CD8-positive, alpha-beta memory T cell (primary cell): ENCODE results near the gene SSX4B. TPM values are rescaled to one million over a fixed set of nuclear protein-coding genes. Genes with fewer than 3 reads are reported as not detected.
"Not testable (repeated sequence)": the region's sequence is repeated elsewhere in the genome, so short reads cannot be mapped to it uniquely, and the experiment has no call there.

Experiments used
- CTCF ChIA-PET: fragments of 350-600 bp; sonication (Branson Sonifier 250); formaldehyde crosslinking; loops from one replicate; lab custom pipeline; 2021; ENCODE audit warnings: antibody characterized with exemption; lab: Charles Lee
- POLR2A ChIA-PET: fragments of 350-600 bp; sonication (Branson Sonifier 250); formaldehyde crosslinking; loops from one replicate; lab custom pipeline; 2021; ENCODE audit warnings: antibody characterized with exemption; lab: Charles Lee
- DNase-seq, 5 donors: peaks; one replicate each; pipeline versions ENCODE4 v3.0.0 to v3.0.0-alpha.2; 2020 to 2022; ENCODE audit warnings: mixed read lengths in 1 of 5
- H3K27ac ChIP-seq: one replicate; pipeline ENCODE4 v1.7.0; 2013; ENCODE audit warnings: low read depth, mild to moderate bottlenecking, low read length, moderate library complexity
- H3K27me3 ChIP-seq: 2 replicates; pipeline ENCODE4 v1.7.0; 2013; ENCODE audit warnings: low read length, mild to moderate bottlenecking; ENCODE audit not compliant: insufficient read depth, poor library complexity, severe bottlenecking
- H3K36me3 ChIP-seq: 2 replicates; pipeline ENCODE4 v1.7.0; 2013; ENCODE audit warnings: mild to moderate bottlenecking, low read length, moderate library complexity; ENCODE audit not compliant: insufficient read depth
- H3K4me1 ChIP-seq: 2 replicates; pipeline ENCODE4 v1.7.0; 2013; ENCODE audit warnings: mild to moderate bottlenecking, low read length, moderate library complexity; ENCODE audit not compliant: insufficient read depth
- H3K4me3 ChIP-seq: 2 replicates; pipeline ENCODE4 v1.7.0; 2013; ENCODE audit warnings: mild to moderate bottlenecking, low read length
- H3K9me3 ChIP-seq: 2 replicates; pipeline ENCODE4 v1.7.0; 2013; ENCODE audit warnings: mild to moderate bottlenecking, low read length
- H3K27ac Mint-ChIP-seq, 8 donors: one replicate each; pipeline ENCODE4 v1.8.0; 2020 to 2021; ENCODE audit warnings: mixed read lengths in 8 of 8, mild to moderate bottlenecking in 6 of 8, inconsistent platforms in 3 of 8, moderate library complexity in 3 of 8
- H3K27me3 Mint-ChIP-seq, 2 donors: one replicate each; pipeline ENCODE4 v1.8.0; 2020 to 2021; ENCODE audit warnings: mixed read lengths in 2 of 2, mild to moderate bottlenecking in 1 of 2, moderate library complexity in 1 of 2
- H3K36me3 Mint-ChIP-seq, 3 donors: one replicate each; pipeline ENCODE4 v1.8.0; 2020 to 2021; ENCODE audit warnings: mixed read lengths in 3 of 3, inconsistent platforms in 1 of 3, mild to moderate bottlenecking in 1 of 3
- H3K4me1 Mint-ChIP-seq, 3 donors: one replicate each; pipeline ENCODE4 v1.8.0; 2020 to 2021; ENCODE audit warnings: mixed read lengths in 3 of 3, inconsistent platforms in 1 of 3, mild to moderate bottlenecking in 1 of 3
- H3K4me3 Mint-ChIP-seq, 7 donors: one replicate each; pipeline ENCODE4 v1.8.0; 2020 to 2021; ENCODE audit warnings: mixed read lengths in 7 of 7, mild to moderate bottlenecking in 6 of 7, moderate library complexity in 4 of 7, inconsistent platforms in 2 of 7
- H3K9me3 Mint-ChIP-seq, 5 donors: one replicate each; pipeline ENCODE4 v1.8.0; 2020 to 2022; ENCODE audit warnings: mixed read lengths in 5 of 5, mild to moderate bottlenecking in 3 of 5, moderate library complexity in 2 of 5, inconsistent platforms in 1 of 5
- polyA plus RNA-seq: library from polyadenylated mRNA; unstranded; fragments of 300-500 nt; fragmentation: Illumina TruSeq; gene quantifications from one replicate; pipeline ENCODE4 v1.2.3, GENCODE V29; 2021
- total RNA-seq, 2 experiments: library from RNA; stranded (reverse); gene quantifications; one replicate each; pipeline ENCODE4 v1.2.3, GENCODE V29; 2021

Gene SSX4B
- total and polyA plus RNA-seq, 3 experiments from 2014 or later, result not detected

- H3K4me1 ChIP-seq, H3K9me3 ChIP-seq, H3K36me3 ChIP-seq, DNase-seq, H3K4me1 Mint-ChIP-seq, H3K4me3 ChIP-seq, H3K27ac ChIP-seq, H3K27me3 ChIP-seq, H3K9me3 Mint-ChIP-seq, H3K4me3 Mint-ChIP-seq, H3K27me3 Mint-ChIP-seq, H3K36me3 Mint-ChIP-seq, H3K27ac Mint-ChIP-seq, POLR2A ChIA-PET, CTCF ChIA-PET: not testable (repeated sequence)
Measured at GRCh38 chrX:48370408-48370807, 41.4 kb downstream of the SSX4B start.

- H3K9me3 ChIP-seq, H3K36me3 ChIP-seq, H3K27me3 Mint-ChIP-seq, CTCF ChIA-PET, H3K36me3 Mint-ChIP-seq, H3K4me3 ChIP-seq, H3K4me3 Mint-ChIP-seq, H3K27me3 ChIP-seq, H3K9me3 Mint-ChIP-seq, H3K27ac ChIP-seq, H3K27ac Mint-ChIP-seq, DNase-seq, H3K4me1 Mint-ChIP-seq, H3K4me1 ChIP-seq, POLR2A ChIA-PET: not testable (repeated sequence)
Measured at GRCh38 chrX:48367717-48368408, 43.9 kb downstream of the SSX4B start.

- H3K4me1 ChIP-seq, H3K9me3 Mint-ChIP-seq, H3K36me3 Mint-ChIP-seq, POLR2A ChIA-PET, H3K9me3 ChIP-seq, H3K27ac Mint-ChIP-seq, CTCF ChIA-PET, H3K4me3 ChIP-seq, DNase-seq, H3K27ac ChIP-seq, H3K4me3 Mint-ChIP-seq, H3K36me3 ChIP-seq, H3K4me1 Mint-ChIP-seq, H3K27me3 ChIP-seq: not testable (repeated sequence)
- peaks cover 0 to 11% of the 10 kb centered on the region in 2 donors for H3K27me3 Mint-ChIP-seq
Measured at GRCh38 chrX:48359281-48359680, 52.5 kb downstream of the SSX4B start.

GRCh38 chrX:48357681-48358080 lies 54.1 kb downstream of the SSX4B start:
- ChIA-PET POLR2A (no interaction called here), CTCF (no interaction called here)
- H3K4me1 ChIP-seq, result no peaks in the 10 kb centered on the region
- no peak for DNase-seq
- peaks cover 0 to 10% of the 10 kb centered on the region in 2 donors for H3K27me3 Mint-ChIP-seq
- no peak overlapping the region for H3K4me3 Mint-ChIP-seq
- H3K27ac ChIP-seq, result no peak overlapping the region
- H3K27me3 ChIP-seq, result no peaks in the 10 kb centered on the region
- H3K36me3 Mint-ChIP-seq, result no peaks in the 10 kb centered on the region
- no peak overlapping the region for H3K27ac Mint-ChIP-seq
- H3K4me3 ChIP-seq, result no peak overlapping the region
- no peaks in the 10 kb centered on the region for H3K9me3 Mint-ChIP-seq
- H3K36me3 ChIP-seq, result no peaks in the 10 kb centered on the region
- H3K4me1 Mint-ChIP-seq, result no peaks in the 10 kb centered on the region
- H3K9me3 ChIP-seq, result no peaks in the 10 kb centered on the region

GRCh38 chrX:48356315-48357094 lies 55.3 kb downstream of the SSX4B start, which contains the start of gene SSX3:
TSS of gene SSX3 (minus strand) at chrX:48356703. CDS start at chrX:48355249, 1,454 bp downstream.
- H3K27me3 ChIP-seq, H3K36me3 ChIP-seq, DNase-seq, CTCF ChIA-PET, H3K4me1 Mint-ChIP-seq, H3K27ac Mint-ChIP-seq, H3K4me3 Mint-ChIP-seq, H3K9me3 Mint-ChIP-seq, POLR2A ChIA-PET, H3K9me3 ChIP-seq, H3K4me3 ChIP-seq, H3K27ac ChIP-seq, H3K36me3 Mint-ChIP-seq, H3K4me1 ChIP-seq: not testable (repeated sequence)
- peaks cover 0 to 10% of the 10 kb centered on the region in 2 donors for H3K27me3 Mint-ChIP-seq

Other genes starting within 250 kb of the SSX4B start
- not detected for gene SSX5, start 215.2 kb downstream of the SSX4B start, total RNA-seq
- not detected for gene SSX5, start 215.2 kb downstream of the SSX4B start, polyA plus RNA-seq
- gene SSX1, start 156.6 kb downstream of the SSX4B start, total RNA-seq, result not detected
- gene SSX1, start 156.6 kb downstream of the SSX4B start, polyA plus RNA-seq, result not detected
- not detected for gene SSX3, start 55.3 kb downstream of the SSX4B start, total RNA-seq
- gene SSX3, start 55.3 kb downstream of the SSX4B start, polyA plus RNA-seq, result not detected
- not detected for gene SSX4, start 28.4 kb downstream of the SSX4B start, total RNA-seq
- not detected for gene SSX4, start 28.4 kb downstream of the SSX4B start, polyA plus RNA-seq
- gene SLC38A5, start 58.3 kb upstream of the SSX4B start, total RNA-seq, result 100 to 1,000 TPM; 188 to 211 TPM
- gene SLC38A5, start 58.3 kb upstream of the SSX4B start, polyA plus RNA-seq, result 19.8 TPM
- 100 to 1,000 TPM; 105 to 107 TPM for gene FTSJ1, start 64.2 kb upstream of the SSX4B start, total RNA-seq
- gene FTSJ1, start 64.2 kb upstream of the SSX4B start, polyA plus RNA-seq, result 69.4 TPM
- 10 to 100 TPM; 12.8 to 13.5 TPM for gene PORCN, start 97.0 kb upstream of the SSX4B start, total RNA-seq
- 17.8 TPM for gene PORCN, start 97.0 kb upstream of the SSX4B start, polyA plus RNA-seq
- gene EBP, start 109.8 kb upstream of the SSX4B start, total RNA-seq, result 100 to 1,000 TPM; 150 to 153 TPM
- 109 TPM for gene EBP, start 109.8 kb upstream of the SSX4B start, polyA plus RNA-seq
- 10 to 100 TPM; 14.0 to 15.2 TPM for gene TBC1D25, start 127.8 kb upstream of the SSX4B start, total RNA-seq
- 21.5 TPM for gene TBC1D25, start 127.8 kb upstream of the SSX4B start, polyA plus RNA-seq
- 100 to 1,000 TPM; 245 to 255 TPM for gene RBM3, start 162.5 kb upstream of the SSX4B start, total RNA-seq
- gene RBM3, start 162.5 kb upstream of the SSX4B start, polyA plus RNA-seq, result 272 TPM
- gene WDR13, start 185.5 kb upstream of the SSX4B start, total RNA-seq, result 10 to 100 TPM; 47.5 to 48.0 TPM
- 48.3 TPM for gene WDR13, start 185.5 kb upstream of the SSX4B start, polyA plus RNA-seq